SK-MEL-5 (cell line): ENCODE data around the gene PRPSAP2. TPM values are rescaled to one million over a fixed set of nuclear protein-coding genes. Genes with fewer than 3 reads are reported as not detected.
A peak's percentile ranks its signal among the peaks of the same experiment; 100 is the strongest.
"Not testable (repeated sequence)": the region's sequence is repeated elsewhere in the genome, so short reads cannot be mapped to it uniquely, and the experiment has no call there.

ENCODE experiments used
- DNase-seq: peaks from one replicate; pipeline ENCODE4 v3.0.0-alpha.2; 2016; ENCODE audit warnings: low read depth, low spot score
- in situ Hi-C: cut with HindIII; loops from 2 replicates; pipeline ENCODE4 v1.10.0; 2016; ENCODE audit warnings: low sequenced_read_pairs, high pct_unique_total_duplicates, low pct_unique_long_range_greater_than_20kb
- total RNA-seq: library from RNA; depleted of rRNA; stranded (reverse); fragments of >200 nt; shearing (Covaris generic); gene quantifications from 2 replicates; pipeline ENCODE4 v1.2.3, GENCODE V29; 2014

PRPSAP2 gene
- total RNA-seq, 1 experiment from 2014 or later: 63.6 TPM

DNA sequence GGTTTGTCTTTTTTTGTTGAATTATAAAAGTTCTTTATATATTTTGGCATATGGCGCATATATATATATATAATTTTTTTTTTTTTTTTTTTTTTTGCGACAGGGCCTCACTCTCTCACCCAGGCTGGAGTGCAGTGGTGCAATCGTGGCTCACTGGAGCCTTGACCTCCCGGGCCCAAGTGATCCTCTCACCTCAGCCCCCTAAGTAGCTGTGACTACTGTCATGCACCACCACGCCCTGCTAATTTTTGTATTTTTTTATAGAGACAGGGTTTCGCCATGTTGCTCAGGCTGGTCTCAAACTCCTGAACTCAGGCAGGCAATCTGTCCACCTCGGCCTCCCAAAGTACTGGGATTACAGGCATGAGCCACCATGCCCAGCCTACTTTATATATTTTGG is 64.7 kb downstream of the PRPSAP2 start:
- in situ Hi-C loops: not testable (repeated sequence)

DNA sequence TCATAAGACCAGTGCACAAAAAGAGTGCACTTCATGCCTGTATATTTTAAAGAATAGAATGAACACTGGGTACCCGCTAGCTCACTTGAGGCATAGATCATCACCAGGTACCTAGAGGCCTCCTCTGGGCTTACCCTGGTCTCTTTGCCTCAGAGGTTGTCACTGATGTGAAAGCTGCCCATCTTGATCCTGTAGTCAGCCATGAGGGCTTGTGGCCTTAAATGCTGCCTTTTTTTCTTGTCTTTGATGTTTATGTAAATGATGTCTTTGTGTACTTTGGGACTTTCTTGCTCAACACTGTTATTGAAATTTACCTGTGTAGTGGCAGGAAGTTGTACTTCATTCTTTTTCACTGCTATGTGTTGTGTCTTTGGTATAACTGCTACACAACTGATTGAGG is 67.3 kb downstream of the PRPSAP2 start:
- in situ Hi-C loops: no loop called here
- no peak for DNase-seq

More for the DNA sequence above, 64.7 kb downstream of the PRPSAP2 start:
- not testable (repeated sequence) for DNase-seq

DNA sequence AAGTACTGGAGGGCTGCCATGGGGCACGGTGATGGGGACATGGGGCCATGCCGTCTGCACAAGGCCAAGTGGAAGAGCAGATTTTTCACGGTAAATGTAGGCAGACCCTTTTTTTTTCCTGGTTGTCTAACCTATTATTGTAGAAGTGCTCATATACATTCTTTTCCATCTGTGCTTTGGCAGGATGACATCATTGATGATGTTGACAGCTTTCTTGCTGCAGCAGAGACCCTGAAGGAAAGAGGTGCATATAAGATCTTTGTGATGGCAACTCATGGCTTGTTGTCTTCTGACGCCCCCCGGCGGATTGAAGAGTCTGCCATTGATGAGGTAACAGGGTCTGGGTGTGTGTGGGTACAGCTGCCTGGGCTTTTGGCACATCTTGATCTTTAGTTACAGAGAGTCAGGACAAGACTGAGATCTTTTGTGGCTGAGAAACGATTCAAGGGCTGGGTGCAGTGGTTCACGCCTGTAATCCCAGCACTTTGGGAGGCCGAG is 70.7 kb downstream of the PRPSAP2 start:
- in situ Hi-C loops: no loop called here
- peak; percentile 38 for DNase-seq

GRCh38 chr17:18932360-18933055 is 74.6 kb downstream of the PRPSAP2 start:
- DNase-seq: no peak
- in situ Hi-C loops: no loop called here

DNA sequence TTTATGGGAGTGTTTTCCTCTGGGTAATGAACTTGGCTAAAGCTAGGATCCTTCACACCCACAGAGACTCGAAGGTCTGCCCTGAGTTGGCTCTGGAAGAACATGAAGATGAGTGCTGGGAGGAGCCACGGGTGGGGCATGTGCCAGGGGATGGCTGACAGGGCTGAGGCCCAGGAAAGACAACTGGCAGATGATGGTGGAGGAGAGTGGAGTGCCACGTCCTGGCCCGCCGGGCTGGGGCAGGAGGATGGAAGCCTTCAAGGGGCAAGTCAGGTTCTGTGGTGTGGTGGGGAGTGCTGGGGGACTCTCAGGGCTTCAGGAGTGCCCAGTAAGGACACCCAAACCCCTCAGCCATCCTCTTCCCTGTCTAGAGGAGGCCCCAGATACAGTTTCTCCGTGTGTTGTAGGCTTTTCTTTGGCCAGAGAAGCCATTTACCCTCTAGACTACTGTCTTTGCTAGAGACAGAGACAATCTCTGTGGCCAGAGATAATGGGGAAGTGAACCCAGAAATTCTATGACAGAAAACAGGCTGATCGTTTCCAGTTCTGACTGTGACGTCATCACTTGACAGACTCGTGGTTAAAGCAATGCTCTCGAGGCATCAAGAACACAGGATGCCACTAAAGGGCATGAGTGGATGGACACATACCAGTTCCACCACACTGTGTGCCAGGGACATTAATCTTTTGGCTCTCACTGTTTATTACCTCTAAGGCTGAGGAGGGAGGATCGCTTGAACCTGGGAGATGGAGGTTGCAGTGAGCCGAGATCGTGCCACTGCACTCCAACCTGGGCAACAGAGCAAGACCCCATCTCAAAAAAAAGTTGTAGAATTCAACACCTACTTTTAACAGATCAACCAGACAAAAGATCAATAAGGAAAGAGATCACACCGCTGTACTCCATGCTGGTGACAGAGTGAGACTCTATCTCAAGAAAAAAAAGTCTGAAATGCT is 75.4 kb downstream of the PRPSAP2 start:
- DNase-seq: no peak
- in situ Hi-C loops: no loop called here

DNA sequence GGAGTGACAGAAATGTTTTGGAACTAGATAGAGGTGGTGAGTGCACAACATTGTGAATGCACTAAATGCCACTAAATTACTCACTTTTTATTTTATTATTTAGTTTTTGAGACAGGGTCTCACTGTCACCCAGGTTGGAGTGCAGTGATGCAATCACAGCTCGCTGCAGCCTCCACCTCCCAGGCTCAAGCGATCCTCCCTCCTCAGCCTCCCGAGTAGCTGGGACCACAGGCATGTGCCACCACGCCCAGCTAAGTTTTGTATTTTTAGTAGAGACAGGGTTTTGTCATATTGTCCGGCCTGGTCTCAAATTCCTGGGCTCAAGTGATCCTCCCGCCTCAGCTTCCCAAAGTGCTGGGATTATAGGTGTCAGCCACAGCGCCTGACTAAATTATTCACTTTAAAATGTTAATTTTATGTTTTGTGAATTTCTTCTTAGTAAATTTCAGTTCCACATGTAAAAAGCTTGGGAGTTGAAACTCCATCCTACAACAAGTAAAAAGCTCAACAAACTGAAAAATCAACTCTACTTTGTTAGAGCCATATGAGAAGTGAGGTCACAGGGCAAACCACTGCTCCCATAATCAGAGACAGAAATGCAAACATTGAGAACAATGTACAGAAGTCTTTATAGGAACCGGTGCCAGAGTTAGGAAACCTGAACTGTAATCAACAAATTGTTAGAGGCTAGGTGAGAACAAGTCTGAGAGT is 80.2 kb downstream of the PRPSAP2 start:
- DNase-seq: no peak
- in situ Hi-C loops: no loop called here

DNA sequence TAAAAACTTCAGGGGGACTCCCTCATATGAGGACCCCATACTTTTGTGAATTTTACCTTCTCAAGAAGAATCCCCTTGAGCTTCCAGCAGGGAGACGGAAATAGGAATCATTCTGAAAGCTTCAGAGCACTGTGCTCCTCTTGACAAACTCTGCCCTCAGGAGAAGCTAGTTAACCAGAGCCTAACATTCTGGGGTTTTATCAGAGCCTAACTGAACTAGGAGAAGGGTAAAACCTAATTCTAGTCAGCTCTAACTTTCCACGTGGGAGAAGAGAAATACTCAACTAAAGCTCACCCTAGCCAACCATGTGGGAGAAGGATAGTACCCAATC is 80.7 kb downstream of the PRPSAP2 start:
- in situ Hi-C loops: no loop called here
- no peak for DNase-seq

GRCh38 chr17:18944646-18945045 is 86.7 kb downstream of the PRPSAP2 start:
- DNase-seq: no peak
- in situ Hi-C loops: no loop called here

DNA sequence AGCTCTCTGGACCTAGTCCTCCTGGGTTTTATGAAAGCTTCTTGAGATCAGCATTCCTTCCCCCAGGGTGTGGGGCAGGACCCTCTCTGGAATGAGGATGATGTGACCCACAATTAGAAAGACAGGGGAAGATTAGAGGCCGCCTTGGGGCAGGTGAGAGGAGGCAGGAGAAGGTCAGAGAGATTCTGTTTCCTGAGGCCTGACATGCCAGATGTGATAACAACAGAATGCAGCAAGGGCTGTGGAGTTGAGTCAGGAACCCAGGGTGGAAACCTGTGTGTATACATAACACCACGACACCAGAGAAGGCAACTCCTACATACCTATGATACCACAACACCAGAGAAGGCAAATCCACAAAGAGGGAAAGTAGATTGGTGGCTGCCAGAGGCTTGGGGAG is 88.6 kb downstream of the PRPSAP2 start:
- no peak for DNase-seq
- in situ Hi-C loops: no loop called here

DNA sequence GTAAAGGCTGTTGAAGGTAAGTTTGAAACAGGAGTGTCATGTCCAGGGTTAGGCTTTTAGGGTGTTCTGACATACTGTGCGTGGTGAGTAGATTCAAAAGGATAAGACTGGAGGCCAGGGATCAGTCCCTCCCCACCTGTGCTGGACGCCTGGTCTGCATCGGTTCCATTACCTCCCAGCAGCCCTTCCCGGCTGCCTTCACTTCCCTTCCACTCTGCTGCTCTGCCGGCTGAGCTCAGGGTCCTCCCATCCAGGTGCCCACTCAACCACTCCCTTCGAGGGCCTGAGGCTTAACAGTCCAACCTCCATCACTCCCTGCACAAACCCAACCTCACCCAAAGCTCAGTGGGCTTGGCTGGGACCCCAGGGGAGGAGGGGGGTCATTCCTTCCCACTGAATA is 89.9 kb downstream of the PRPSAP2 start:
- DNase-seq: no peak
- in situ Hi-C loops: no loop called here

GRCh38 chr17:18948476-18949006 is 90.6 kb downstream of the PRPSAP2 start:
- DNase-seq: no peak
- in situ Hi-C loops: no loop called here

DNA sequence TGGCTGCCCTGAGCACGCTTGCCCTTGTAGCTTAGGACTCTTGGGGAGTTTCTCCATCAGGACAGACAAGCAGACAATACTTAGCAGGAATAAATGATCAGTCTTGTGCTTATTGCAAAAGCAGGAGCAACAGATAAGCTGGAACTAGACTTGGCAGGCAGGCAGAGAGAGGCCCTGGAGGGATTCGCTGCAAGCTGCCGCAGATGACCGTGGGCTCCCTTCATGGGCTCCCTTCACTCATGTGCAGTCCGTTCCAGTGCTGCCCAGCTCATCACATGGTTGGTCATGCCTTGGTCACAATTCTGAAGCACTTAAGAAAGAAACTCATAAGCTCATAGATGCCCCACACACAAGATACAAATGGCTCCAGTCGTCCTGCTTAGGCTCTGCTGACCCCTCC is 91.6 kb downstream of the PRPSAP2 start:
- peak; percentile 34 for DNase-seq
- in situ Hi-C loops: no loop called here

GRCh38 chr17:18950346-18950745 is 92.4 kb downstream of the PRPSAP2 start:
- no peak for DNase-seq
- in situ Hi-C loops: no loop called here

DNA sequence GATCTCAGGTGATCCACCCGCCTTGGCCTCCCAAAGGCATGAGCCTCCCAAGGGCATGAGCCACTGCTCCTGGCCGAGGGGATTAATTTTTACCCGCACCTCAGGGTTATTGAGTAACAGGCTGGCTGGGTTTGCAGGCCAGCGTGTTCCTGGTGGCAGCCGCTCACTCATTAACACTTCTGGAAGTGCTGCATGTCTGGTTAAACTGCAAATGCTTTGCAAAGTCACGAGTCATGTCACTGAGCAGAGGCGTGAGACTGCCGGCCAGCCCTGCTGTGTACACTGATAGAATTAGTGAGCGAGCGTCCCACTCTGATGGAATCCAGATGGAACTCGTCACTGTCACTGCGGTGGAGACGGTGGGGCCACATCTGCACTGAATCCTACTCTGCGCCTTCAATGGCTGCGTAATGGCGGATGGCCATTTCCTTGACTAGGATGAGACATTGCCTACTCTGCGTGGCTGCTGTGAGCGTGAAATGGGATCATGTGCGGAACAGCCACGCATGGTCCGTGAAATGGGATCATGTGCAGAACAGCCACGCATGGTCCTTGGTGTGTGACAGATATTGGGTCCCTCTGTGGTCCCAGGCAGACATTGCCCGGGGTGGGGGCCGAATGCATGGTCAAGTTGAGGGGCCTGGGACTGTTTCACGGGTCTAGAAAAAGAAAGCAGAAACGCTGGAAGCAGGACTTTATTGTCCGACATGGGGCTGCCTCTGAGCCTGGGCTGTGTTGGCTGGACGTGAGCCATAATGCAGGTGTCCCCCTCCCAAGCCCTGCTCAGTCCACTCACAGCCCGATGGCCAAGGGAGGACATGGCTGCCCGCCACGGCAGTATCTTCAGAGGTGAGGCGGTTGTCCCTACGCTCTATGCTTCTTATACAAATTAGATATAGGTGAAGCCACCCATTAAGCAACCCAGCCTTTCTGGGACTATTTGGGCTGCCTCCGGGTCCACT is 93.3 kb downstream of the PRPSAP2 start:
- DNase-seq: no peak
- in situ Hi-C loops: no loop called here

- peak; percentile 25 for DNase-seq
- in situ Hi-C loops: no loop called here
Measured at GRCh38 chr17:18951941-18952842, 94.3 kb downstream of the PRPSAP2 start, which contains the start of gene SLC5A10. Gene SLC5A10, plus strand, starts transcription at chr17:18952165. Its CDS starts 41 bp downstream, at chr17:18952206.

DNA sequence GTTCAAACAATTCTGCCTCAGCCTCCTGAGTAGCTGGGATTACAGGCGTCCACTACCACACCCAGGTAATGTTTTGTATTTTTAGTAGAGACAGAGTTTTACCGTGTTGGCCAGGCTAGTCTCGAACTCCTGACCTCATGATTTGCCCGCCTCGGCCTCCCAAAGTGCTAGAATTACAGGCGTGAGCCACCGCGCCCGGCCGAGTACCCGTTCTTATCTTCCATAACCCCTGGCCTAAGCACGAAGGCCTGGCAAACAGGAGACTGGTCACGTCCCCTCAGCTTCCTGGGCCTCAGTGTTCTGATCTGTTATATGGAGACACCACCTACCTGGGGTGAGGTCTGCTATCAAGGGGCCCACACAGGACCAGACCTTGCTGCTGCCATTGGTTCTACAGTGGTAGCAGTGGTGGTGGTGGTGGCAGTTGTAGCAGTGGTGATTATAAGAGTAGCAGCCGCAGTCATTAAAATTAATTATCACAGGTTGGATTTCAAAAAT is 95.3 kb downstream of the PRPSAP2 start:
- in situ Hi-C loops: no loop called here

More for the DNA sequence above, 95.3 kb downstream of the PRPSAP2 start:
- no peak for DNase-seq
